GM12874 (cell line): Measurements from ENCODE around the gene ZNF99.

Experiments used
- TF ChIP-seq, protein P1 (sequence below): IDR thresholded peaks from 2 replicates; pipeline ENCODE4 v1.5.1; 2011; ENCODE audit warnings: low read depth, mild to moderate bottlenecking, control low read depth, low read length, moderate library complexity; ENCODE audit not compliant: insufficient read depth

Gene ZNF99

DNA sequence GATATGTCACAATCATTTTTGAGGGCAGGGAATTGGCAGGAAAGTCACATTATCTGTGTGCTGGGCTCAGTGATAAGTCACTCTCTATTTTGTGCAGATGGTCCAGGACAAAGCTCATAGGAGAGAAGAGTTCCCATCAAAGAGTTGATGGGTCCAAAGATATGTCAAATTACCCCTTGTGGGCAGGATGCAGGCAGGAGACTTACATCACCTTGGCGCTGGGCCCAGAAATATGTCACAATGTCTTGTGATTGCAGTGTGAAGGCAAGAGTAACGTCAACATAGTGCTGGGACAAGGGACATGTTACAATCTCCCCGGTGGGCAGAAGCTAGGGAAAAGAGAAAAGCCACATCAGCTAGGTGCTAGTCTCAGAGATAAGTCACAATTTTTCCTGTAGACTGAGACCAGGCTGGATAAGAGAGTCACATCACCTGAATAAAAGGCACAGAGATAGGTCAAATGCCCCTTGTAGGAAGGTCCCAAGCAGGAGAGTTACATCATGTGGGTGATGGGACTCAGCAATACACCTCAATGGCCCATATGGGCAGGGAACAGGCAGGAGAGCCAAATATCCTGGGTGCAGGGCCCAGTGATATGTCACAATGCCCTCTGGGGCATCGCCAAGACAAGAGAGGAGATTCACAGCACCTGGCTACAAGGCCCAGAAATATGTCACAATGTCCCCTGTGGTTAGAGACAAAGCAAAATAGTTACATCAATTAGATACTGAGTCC, 47.9 kb downstream of the ZNF99 start:
- TF ChIP-seq, protein P1, sequence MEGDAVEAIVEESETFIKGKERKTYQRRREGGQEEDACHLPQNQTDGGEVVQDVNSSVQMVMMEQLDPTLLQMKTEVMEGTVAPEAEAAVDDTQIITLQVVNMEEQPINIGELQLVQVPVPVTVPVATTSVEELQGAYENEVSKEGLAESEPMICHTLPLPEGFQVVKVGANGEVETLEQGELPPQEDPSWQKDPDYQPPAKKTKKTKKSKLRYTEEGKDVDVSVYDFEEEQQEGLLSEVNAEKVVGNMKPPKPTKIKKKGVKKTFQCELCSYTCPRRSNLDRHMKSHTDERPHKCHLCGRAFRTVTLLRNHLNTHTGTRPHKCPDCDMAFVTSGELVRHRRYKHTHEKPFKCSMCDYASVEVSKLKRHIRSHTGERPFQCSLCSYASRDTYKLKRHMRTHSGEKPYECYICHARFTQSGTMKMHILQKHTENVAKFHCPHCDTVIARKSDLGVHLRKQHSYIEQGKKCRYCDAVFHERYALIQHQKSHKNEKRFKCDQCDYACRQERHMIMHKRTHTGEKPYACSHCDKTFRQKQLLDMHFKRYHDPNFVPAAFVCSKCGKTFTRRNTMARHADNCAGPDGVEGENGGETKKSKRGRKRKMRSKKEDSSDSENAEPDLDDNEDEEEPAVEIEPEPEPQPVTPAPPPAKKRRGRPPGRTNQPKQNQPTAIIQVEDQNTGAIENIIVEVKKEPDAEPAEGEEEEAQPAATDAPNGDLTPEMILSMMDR: no peak

DNA sequence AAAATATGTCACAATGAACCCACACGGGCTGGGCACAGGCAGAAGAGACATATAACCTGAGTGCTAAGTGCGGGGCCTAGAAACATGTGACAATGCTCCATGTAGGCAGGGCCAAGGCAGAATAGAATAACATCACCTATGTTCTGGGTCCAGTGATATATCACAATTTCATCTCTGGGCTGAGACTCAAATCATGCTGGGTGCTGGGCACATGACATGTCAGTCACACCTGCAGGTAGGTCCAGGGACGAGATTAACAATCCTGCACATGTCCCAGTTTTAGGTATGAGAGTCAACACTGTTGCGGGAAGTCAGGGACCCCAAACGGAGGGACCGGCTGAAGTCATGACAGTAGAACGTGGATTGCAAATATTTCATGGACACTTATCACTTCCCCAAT, 50.3 kb downstream of the ZNF99 start:
- TF ChIP-seq, protein P1: no peak

DNA sequence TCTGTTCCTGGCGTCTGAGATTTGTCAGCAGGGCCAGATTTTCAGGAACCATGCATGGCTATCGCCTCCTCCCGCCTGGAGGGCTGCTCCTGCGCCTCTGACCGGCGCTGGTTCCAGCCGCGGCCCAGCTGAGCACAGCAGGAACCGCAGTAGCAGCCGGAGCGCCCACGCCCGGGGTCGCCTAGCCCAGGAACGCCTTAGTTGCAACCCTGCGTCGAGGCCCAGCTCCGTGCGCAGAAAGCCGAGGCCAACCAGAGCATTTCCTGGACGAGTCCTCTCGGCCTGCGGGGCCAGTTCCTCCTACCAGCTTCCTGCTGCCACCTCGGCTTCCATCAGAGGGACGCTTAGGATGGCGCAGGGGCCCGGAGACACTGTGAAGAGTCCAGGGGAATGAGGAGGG, 75.0 kb downstream of the ZNF99 start:
- TF ChIP-seq, protein P1: no peak
